Prostate gland (tissue), 2 donors: Measurements from ENCODE around the gene FGFR4. TPM values are rescaled to one million over a fixed set of nuclear protein-coding genes. Genes with fewer than 3 reads are reported as not detected.

ENCODE experiments used
- DNase-seq: peaks from one replicate; pipeline ENCODE4 v3.0.0-alpha.2; 2019; ENCODE audit warnings: low spot score
- H3K27ac ChIP-seq, 2 donors: fragments of 200-600 bp; sonication (generic); 2 replicates each; pipeline ENCODE4 v1.5.1; 2017 to 2019
- H3K27me3 ChIP-seq: fragments of 200-600 bp; sonication (generic); replicated peaks from 2 replicates; pipeline ENCODE4 v1.5.1; 2019; ENCODE audit not compliant: insufficient read depth
- H3K36me3 ChIP-seq, 2 donors: fragments of 200-600 bp; sonication (generic); 1 replicate in 1 of 2; 2 replicates in 1 of 2; pipeline versions ENCODE4 v1.5.1 to v1.8.1; 2017 to 2019
- H3K4me1 ChIP-seq: fragments of 200-600 bp; sonication (generic); replicated peaks from 2 replicates; pipeline ENCODE4 v1.5.1; 2019
- H3K4me3 ChIP-seq, 2 donors: fragments of 200-600 bp; sonication (generic); 2 replicates each; pipeline ENCODE4 v1.5.1; 2017 to 2019
- H3K9me3 ChIP-seq: fragments of 200-600 bp; sonication (generic); 2 replicates; pipeline ENCODE4 v1.5.1; 2017
- POLR2A ChIP-seq: fragments of 450-650 bp; IDR thresholded peaks from one replicate; pipeline ENCODE4 v1.6.1; 2016; ENCODE audit warnings: antibody characterized with exemption, mild to moderate bottlenecking
- POLR2AphosphoS5 ChIP-seq: sonication (generic); formaldehyde crosslinking; IDR thresholded peaks from one replicate; pipeline ENCODE4 v1.6.1; 2017; ENCODE audit warnings: antibody characterized with exemption
- WGBS: methylation state at CpG from one replicate; pipeline ENCODE4 v1.1.5; 2018; 5-methylcytosine and 5-hydroxymethylcytosine counted together
- intact Hi-C: fragments of 100-400 bp; cut with DNase I; formaldehyde crosslinking; loops from one replicate; pipeline ENCODE4 v1.14.2; 2022
- total RNA-seq, 2 donors: library from RNA; depleted of rRNA; stranded (reverse); fragments of >200 nt; gene quantifications; one replicate each; pipeline ENCODE4 v1.1.0, GENCODE V29; 2016
- TF ChIP-seq, protein P1 (sequence below), 4 experiments: fragments of 200-600 bp in 2 of 4; fragments of 450-650 bp in 2 of 4; sonication (generic) in 2 of 4; IDR thresholded peaks; 1 replicate in 3 of 4; 2 replicates in 1 of 4; pipeline ENCODE4 v1.5.1; 2016 to 2019; ENCODE audit warnings: antibody characterized with exemption in 4 of 4, mild to moderate bottlenecking in 2 of 4, moderate library complexity in 2 of 4

FGFR4 gene
- total RNA-seq, 2 donors from 2014 or later, result 2.2 to 7.1 TPM

GRCh38 chr5:177064500-177065277, 22.0 kb upstream of the FGFR4 start:
- Histone ChIP-seq H3K9me3 (no peaks in the 10 kb centered on the region), H3K4me3 (no peak overlapping the region), H3K27me3 (no peaks in the 10 kb centered on the region), H3K27ac (no peak overlapping the region), H3K4me1 (no peaks in the 10 kb centered on the region), H3K36me3 (peaks cover 0 to 3% of the 10 kb centered on the region in 2 donors)
- intact Hi-C loops, result no loop called here
- 85% methylated on average over 12 of the region's 12 CpGs for whole genome bisulfite sequencing
- no peak for DNase-seq
- TF ChIP-seq POLR2AphosphoS5, result no peak
- TF ChIP-seq, protein P1, sequence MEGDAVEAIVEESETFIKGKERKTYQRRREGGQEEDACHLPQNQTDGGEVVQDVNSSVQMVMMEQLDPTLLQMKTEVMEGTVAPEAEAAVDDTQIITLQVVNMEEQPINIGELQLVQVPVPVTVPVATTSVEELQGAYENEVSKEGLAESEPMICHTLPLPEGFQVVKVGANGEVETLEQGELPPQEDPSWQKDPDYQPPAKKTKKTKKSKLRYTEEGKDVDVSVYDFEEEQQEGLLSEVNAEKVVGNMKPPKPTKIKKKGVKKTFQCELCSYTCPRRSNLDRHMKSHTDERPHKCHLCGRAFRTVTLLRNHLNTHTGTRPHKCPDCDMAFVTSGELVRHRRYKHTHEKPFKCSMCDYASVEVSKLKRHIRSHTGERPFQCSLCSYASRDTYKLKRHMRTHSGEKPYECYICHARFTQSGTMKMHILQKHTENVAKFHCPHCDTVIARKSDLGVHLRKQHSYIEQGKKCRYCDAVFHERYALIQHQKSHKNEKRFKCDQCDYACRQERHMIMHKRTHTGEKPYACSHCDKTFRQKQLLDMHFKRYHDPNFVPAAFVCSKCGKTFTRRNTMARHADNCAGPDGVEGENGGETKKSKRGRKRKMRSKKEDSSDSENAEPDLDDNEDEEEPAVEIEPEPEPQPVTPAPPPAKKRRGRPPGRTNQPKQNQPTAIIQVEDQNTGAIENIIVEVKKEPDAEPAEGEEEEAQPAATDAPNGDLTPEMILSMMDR (IDR thresholded peaks at IDR 0.05), result no peak
- no peak for TF ChIP-seq POLR2A

- Histone ChIP-seq H3K27ac (no peak overlapping the region), H3K4me1 (no peaks in the 10 kb centered on the region), H3K27me3 (no peaks in the 10 kb centered on the region), H3K36me3 (peaks cover 0 to 3% of the 10 kb centered on the region in 2 donors), H3K9me3 (no peaks in the 10 kb centered on the region), H3K4me3 (no peak overlapping the region)
- WGBS, result 71% methylated on average over 6 of the region's 6 CpGs
- intact Hi-C loops, result no loop called here
- no peak for DNase-seq
- TF ChIP-seq POLR2A, result no peak
- TF ChIP-seq, protein P1 (IDR thresholded peaks at IDR 0.05), result no peak
Observed at GRCh38 chr5:177065491-177065890, 21.2 kb upstream of the FGFR4 start.

GRCh38 chr5:177066224-177066623, 20.5 kb upstream of the FGFR4 start:
- Histone ChIP-seq H3K27me3 (no peaks in the 10 kb centered on the region), H3K4me3 (no peak overlapping the region), H3K4me1 (no peaks in the 10 kb centered on the region), H3K27ac (no peak overlapping the region), H3K9me3 (no peaks in the 10 kb centered on the region), H3K36me3 (peaks cover 0 to 3% of the 10 kb centered on the region in 2 donors)
- DNase-seq, result no peak
- WGBS, result 93% methylated on average over 2 of the region's 2 CpGs
- intact Hi-C loops, result no loop called here
- TF ChIP-seq POLR2AphosphoS5 (no peak), POLR2A (no peak)
- TF ChIP-seq, protein P1 (IDR thresholded peaks at IDR 0.05), result no peak

DNA sequence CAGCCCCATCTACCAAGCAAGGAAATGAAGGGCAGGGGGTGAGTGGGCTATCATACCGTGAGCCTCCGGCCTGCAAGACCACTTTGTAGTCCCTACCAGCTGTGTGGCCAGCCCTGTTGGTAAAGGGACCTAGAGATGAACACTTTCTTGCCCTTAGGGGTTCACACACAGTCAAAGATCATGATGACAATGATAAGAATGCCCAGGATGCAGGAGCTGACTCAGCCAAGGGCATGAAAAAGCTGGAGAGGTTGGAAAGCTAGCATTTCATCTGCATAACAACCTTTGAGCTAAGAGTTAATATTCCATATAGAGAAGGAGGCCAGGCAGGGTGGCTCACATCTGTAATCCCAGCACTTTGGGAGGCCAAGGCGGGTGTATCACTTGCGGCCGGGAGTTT, 19.2 kb upstream of the FGFR4 start:
- no peak overlapping the region for H3K27ac ChIP-seq
- DNase-seq, result no peak
- WGBS, result 90% methylated on average over 5 of the region's 5 CpGs
- no peaks in the 10 kb centered on the region for H3K27me3 ChIP-seq
- intact Hi-C loops, result no loop called here
- peaks cover 0 to 3% of the 10 kb centered on the region in 2 donors for H3K36me3 ChIP-seq
- TF ChIP-seq POLR2A (no peak), POLR2AphosphoS5 (no peak)
- TF ChIP-seq, protein P1 (IDR thresholded peaks at IDR 0.05), result no peak
- no peaks in the 10 kb centered on the region for H3K9me3 ChIP-seq
- no peaks in the 10 kb centered on the region for H3K4me1 ChIP-seq
- no peak overlapping the region for H3K4me3 ChIP-seq

DNA sequence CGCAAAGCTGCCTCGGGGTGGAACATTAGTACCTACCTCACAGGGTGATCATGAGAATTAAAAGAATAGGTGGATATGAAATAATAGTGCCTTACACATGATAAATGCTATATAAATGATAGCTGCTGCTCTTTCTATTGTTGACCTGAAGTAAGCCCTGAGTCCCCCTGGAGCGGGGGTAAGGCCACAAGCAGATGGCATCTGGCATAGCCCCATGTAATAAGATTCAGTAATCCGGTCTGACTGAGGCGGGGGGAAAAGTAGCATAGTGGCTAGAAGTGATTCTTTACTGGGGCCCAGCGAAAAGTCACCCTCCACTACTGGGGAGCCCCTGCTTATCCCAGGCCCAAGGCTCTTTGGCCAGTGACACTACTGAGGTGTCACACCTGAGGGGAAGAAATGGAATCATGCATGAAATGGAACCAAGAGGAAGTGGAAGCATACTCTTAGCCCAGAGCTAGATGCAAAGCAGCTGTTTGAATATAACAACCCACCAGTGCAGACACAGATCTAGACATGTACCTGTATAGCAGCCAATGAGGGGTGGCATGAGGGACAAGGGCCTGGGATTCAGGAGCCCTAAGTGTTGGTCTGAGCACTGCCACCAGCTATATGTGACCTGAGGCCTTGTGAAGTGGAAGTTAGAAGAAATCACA, 16.1 kb upstream of the FGFR4 start:
- 93% methylated on average over 6 of the region's 6 CpGs for WGBS
- Histone ChIP-seq H3K27ac (no peak overlapping the region), H3K36me3 (peaks cover 0 to 3% of the 10 kb centered on the region in 2 donors), H3K4me1 (no peaks in the 10 kb centered on the region), H3K9me3 (no peaks in the 10 kb centered on the region), H3K27me3 (no peaks in the 10 kb centered on the region), H3K4me3 (no peak overlapping the region)
- TF ChIP-seq, protein P1 (IDR thresholded peaks at IDR 0.05), result no peak
- TF ChIP-seq POLR2AphosphoS5, result no peak
- TF ChIP-seq POLR2A, result no peak
- no peak for DNase-seq
- intact Hi-C loops, result no loop called here
